ENCODE measurements around the gene AUP1.
"Not testable (repeated sequence)": the region's sequence is repeated elsewhere in the genome, so short reads cannot be mapped to it uniquely, and the experiment has no call there.

DNA sequence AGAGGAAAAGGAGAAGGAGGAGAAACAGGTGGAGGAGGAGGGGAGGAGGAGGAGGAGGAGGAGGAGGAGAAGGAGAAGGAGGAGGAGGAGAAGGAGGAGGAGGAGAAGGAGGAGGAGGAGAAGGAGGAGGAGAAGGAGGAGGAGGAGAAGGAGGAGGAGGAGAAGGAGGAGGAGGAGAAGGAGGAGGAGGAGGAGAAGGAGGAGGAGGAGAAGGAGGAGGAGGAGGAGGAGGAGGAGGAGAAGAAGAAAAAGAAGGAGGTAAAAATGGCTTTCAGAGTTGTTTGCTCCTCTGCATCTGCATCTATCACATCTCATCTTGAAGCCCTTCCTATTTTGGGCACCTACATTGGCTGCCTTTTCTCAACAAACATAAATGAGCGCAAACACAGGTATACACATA is 31.5 kb upstream of the AUP1 start:
- not testable (repeated sequence) for TF ChIP-seq CTCF (IDR thresholded peaks at IDR 0.05; ENCODE audit: low read depth, low read length); EZH2phosphoT487 (IDR thresholded peaks at IDR 0.05; ENCODE audit: low read depth)
